GM18873 (cell line): ENCODE measurements around the gene CDCA3.
A peak's percentile ranks its signal among the peaks of the same experiment; 100 is the strongest.

Source experiments
- ATAC-seq: cut with Tn5 transposase; IDR thresholded peaks from one replicate; pipeline ENCODE4 v1.9.1; 2021; ENCODE audit warnings: mild to moderate bottlenecking, moderate library complexity, moderate number of reproducible peaks; ENCODE audit not compliant: unreplicated experiment, low FRiP score

CDCA3 gene

DNA sequence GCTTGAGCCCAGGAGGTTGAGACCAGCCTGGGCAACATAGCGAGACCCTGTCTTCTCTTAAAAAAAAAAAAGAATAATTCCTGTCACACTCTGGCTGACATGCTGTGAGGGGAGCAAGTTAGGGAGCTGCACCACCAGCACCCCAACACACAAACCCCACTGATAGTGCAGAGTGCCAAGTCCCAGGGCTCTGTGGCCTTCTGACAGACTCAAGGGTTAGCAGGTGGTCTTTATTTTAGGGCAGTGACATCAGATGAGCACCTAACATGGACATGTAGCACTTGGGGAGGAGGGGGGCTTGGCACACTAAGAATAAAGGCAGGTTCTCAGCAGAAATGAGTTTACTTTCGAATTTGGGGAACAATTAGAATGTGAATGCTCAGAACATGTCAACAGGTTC is 7.7 kb upstream of the CDCA3 start:
- no peak for ATAC-seq

DNA sequence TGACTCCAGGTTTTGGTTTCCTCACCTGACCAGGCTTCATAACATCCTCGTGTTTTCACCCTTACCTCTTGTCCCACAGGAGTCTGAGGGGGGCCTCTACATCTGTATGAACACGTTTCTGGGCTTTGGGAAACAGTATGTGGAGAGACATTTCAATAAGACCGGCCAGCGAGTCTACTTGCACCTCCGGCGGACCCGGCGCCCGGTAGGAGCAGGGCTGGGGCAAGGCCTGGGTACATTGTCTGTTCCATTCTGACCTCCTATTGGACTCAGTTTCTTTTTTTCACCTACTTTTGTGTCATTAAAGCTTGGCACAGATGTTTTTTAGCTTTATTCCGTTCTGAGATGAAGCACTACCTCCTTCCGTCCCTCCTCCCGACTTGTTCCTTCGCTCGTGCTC is 4.2 kb upstream of the CDCA3 start:
- ATAC-seq, result no peak

DNA sequence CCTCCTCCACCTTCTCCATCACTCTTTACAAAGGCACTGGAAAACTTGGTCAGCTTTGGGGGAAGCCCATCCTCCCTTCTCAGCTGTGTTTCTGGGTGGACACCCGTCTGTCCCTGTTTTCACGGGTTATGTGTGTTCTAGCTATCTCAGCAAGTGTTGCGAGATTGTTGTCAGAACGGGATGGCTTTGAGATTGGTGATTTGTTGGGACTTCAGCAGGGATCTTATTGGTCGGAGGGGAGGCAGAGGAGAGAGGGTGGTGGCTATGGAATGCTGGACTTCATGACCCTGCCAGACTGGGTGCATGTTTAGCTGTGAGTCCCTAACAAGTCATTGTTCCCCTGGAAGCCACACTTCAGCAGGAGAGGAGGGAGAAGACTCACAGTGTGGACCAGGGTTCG is 3.0 kb upstream of the CDCA3 start:
- ATAC-seq, result no peak

DNA sequence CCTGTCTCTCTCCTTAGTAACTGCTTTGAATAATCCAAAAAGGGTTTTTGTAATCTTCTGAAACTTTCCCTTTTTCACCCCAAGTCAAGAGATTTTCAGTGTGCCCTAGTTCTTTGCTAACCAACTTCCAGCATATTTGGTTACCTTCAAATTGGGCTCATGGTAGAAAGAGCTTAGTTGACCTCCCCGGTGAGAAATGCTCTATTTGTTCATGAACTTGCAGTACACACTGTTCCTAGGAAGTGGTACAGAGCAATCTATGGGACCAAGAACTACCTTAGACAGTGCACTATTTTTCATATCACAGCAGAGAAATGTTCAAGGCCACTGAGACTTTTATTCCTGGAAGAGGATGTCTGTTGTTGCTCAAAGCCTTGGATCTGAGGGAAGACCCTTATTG is 2.5 kb upstream of the CDCA3 start:
- ATAC-seq, result no peak

DNA sequence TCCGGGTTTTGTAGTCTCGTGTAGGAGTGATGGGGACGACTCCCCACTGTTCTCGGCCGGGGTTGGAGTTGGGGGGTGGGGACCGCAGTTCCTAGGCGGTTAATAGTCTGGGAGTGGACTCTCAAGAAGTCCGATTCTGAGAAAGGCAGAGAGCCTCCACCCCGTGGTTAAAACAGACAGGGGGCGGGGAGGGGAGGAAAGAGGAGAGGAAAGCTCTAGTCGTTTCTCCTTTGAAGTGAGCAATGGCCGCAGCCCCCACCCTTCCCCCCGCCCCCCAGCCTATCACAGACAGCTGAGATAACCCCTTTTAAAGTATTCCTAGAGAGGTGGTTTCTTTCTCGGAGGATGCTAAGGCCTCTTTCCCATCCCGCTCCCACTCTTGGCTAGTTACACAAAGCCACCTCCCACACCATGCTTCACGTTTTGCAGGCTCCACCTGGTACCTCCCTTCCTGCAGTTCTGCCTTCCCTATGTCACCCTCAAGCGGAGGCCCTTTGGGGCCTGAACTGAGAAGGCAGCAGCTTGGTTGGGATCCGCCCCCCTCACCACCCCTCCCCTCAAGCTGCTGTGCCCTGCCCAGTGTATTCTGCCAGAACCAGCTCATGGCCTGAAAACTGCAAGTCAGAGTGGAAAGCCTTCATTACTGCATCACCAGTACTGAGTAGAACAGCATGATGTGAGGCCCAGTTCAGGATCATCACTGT is 1.7 kb upstream of the CDCA3 start:
- no peak for ATAC-seq

DNA sequence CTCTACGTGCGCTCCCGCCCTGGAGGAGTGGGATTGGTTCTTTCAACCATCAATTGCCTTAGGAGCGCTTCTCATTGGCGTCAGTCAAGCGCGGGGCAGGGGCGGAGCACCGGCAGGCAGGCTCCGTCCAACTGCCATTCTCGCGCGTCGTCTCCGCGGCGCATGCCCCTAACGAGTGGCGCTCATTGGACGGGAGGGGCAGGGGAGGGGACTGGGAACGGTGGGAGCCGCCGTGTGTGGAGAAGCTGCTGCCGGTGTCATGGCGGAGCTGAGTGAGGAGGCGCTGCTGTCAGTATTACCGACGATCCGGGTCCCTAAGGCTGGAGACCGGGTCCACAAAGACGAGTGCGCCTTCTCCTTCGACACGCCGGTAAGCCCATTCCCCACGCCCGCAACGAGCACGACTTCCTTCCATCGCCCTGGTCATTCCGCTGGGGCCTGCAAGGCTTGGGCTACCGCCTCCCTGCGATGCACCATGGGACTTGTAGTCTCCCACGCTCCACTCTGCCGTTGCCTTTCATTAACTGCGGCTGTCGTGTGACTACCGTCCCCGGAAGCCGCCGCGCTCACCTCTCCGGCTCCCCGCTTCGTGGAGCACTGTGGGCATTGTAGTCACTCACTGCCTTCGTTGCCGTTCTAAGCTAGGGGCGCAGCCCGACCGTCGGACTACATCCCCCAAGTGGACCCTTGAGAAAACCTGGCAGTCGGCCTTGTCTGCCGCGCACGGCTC is 1.0 kb upstream of the CDCA3 start, which contains the start of gene USP5:
Gene USP5 (plus strand): TSS at position 230 of the 730 bp plus-strand sequence. CDS start 30 bp downstream, at position 260.
- peak; percentile 68 for ATAC-seq

DNA sequence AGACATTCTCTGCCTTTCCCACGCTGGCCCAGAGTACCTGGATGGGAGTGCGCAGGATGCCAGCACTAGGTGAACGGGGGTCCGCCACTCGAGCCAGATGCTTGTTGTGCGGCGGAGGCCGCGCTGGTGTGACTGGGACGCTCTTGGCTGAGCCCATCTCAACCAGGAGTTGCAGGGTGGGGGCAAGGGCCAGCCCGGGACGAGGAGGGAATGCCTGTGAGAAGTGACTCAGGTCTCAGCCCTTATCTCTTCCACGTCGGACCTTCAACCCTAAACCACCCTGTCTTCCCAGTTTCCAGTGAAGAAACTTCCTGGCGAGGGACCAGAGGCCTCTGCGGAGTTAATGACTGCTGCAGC is 312 bp downstream of the CDCA3 start:
- no peak for ATAC-seq

DNA sequence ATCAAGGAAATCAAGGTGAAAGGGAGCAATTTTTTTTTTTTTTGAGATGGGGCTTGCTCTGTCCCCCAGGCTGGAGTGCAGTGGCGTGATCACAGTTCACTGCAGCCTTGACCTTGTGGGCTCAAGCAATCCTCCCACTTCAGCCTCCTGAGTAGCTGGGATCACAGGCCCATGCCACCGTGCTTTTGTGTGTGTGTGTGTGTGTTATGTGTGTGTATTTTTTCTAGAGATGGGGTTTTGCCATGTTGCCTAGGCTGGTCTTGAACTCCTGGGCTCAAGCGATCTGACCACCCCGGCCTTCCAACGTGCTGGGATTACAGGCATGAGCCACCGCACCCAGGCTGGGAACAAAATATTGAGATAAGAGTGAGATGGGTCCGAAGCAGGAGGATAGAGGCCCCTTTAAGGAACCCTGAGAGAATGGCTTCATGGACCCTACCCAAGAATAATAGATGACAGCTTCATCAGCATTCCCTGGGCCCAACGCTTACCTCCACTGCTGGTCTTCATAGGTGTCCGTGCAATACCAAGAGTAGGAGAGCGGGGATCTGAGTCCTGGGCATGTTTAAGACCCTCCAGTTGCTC is 1.0 kb downstream of the CDCA3 start:
- no peak for ATAC-seq

DNA sequence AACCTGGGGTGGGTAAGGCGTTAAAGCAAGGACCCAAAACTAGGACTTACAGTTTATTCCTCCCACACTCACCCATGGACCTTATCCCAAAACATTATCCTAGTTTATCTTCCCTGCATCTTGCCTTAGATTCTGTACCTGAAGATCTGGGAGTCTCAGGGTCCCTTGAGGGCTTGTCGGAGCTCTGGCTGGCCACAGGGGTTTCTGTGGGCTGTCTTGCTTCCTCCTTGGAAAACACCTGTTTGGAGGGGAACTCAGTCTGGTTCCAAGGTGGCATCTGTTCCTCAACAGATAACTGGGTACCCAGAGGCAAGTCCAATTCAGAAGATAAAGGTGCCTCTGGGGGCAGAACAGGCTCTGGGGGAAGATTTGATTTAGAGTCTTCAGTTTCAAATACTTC is 1.7 kb downstream of the CDCA3 start:
- no peak for ATAC-seq

DNA sequence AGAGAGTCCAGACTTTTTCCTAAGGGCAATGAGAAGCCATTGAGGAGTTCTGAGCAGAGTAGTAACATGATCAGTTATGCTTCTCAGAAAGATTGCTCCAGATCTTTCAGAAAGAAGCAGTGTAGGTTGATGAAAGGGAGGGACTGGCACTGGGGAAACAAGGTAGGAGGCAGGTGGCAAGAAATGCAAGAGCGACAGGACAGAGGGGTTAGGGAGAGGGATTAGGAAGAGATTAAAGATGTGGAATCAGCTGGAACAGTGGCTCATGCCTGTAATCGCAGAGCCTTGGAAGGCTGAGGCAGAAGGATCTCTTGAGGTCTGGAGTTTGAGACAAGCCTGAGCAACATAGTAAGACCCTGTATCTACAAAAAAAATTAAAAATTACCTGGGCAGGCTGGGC is 3.4 kb downstream of the CDCA3 start:
- no peak for ATAC-seq

DNA sequence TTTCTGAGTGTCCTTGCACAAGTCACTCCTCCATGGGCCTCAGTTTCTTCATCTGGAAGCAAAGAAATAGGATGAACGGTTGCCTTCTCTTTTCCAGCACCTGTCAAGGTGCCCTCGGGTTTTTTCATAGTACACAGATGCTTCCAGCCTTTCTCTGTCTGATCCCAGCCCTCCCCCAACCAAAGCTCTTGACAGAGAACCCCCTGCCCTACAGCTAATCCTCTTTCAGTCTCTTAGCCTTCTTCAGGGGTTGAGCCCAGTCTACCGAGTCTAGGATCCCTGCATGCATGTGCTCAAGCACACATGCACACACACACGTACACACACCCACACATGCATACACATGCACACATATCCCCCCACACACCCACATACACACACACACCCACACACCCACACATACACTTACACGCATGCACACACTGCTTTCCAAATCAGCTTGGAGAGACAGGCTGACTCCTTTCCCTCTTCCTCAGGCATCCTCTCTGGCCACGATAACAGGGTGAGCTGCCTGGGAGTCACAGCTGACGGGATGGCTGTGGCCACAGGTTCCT is 4.7 kb downstream of the CDCA3 start:
- ATAC-seq, result no peak

DNA sequence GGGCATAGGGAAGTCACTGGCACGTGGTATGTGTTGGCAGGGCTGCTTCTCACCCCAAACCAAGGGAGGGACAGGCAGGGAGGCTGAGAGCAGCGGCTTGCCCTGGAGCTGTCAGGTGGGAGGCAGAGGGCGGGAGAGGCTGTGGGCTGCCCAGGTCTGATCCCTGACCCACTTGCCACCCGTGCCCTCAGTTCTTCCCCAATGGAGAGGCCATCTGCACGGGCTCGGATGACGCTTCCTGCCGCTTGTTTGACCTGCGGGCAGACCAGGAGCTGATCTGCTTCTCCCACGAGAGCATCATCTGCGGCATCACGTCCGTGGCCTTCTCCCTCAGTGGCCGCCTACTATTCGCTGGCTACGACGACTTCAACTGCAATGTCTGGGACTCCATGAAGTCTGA is 5.7 kb downstream of the CDCA3 start:
- no peak for ATAC-seq

DNA sequence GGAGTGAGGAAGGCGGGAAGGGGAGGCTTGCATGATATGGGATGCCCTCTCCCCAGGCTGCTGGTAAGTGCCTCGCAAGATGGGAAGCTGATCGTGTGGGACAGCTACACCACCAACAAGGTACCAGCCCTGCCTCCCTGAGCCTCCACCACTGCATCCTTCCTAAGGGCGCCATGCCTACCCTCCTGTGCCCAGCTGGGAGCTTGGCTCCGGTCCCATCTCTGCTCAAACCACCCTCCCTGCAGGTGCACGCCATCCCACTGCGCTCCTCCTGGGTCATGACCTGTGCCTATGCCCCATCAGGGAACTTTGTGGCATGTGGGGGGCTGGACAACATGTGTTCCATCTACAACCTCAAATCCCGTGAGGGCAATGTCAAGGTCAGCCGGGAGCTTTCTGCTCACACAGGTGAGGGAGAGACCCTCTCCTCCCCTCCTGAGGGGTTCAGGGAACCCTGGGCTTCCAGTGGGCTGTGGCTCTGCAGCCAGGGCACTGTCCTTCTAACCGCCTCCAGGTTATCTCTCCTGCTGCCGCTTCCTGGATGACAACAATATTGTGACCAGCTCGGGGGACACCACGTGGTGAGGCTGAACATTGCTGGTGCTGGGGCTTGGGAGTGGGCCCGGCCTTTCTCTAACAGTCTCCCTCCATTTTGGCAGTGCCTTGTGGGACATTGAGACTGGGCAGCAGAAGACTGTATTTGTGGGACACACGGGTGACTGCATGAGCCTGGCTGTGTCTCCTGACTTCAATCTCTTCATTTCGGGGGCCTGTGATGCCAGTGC is 7.8 kb downstream of the CDCA3 start:
- no peak for ATAC-seq

DNA sequence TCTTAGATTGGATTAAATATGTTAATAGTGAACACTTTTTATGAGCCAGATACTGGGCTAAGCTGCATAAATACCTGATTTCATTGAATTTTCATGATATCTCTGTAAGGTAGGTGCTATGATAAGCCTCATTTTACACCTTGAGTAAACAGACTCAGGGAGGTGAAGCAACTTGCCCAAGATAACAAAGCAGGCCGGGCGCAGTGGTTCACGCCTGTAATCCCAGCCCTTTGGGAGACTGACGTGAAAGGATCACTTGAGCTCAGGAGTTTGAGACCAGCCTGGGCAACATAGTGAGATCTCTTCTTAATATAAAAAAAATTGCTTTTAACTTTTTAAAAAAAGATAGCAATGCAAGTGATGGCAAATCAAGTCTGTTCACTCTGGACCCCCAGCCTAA is 9.0 kb downstream of the CDCA3 start:
- ATAC-seq, result no peak

DNA sequence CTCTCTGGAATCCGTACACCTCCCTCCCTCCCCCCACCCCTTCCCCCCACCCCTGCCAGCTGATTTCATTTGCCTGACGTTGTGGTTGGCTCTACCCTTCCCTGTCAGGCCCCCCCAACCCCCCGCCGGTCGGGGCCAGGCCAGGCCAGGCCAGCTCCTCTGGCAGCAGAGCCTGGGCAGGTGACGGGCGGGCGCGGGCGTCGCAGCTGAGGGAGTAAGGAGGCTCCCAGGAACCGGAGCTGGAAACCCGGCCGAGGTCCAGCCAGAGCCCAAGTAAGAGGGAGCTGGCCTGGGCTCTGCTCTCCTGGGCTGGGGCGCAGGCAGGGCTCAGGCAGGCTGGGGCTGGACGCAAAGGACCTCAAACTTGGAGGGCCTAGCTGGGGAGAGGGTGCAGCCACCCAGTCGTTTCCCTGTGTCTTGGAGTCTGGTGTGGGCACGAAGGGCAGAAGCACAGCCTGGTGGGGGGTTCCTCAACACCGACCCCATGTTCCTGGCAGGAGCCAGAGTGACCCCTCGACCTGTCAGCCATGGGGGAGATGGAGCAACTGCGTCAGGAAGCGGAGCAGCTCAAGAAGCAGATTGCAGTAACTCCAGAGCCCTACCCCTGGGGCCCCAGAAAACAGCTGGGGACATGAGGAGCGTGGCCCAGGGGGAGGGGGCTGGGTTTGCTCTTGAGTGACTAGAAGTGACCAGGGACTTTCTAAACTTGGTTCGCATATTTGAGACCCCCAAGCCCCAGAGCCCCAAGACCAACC is 10.1 kb downstream of the CDCA3 start, which contains the start of gene GNB3:
Gene GNB3 (plus strand): TSS at position 165 of the 755 bp plus-strand sequence. CDS start 363 bp downstream, at position 528.
- no peak for ATAC-seq

DNA sequence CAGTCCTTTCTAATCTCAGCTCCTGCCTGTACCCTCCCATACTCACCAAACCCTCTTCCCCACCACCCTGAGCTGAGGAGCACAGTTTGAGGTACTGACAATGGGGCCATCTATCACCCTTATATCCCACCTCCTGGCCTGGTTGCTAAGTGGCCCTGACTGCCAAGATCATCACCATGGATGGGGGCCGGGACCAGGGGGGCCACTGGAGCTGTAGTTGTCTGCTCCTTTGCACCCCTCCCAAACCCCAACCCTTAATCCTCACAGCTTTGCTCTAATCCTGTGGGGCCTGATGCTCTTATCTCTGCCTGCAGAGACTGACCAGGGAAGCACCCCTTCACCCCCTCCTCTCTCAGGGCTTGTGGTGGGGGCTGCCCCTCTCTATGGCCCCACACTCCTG is 10.8 kb downstream of the CDCA3 start:
- ATAC-seq, result peak; percentile 7

DNA sequence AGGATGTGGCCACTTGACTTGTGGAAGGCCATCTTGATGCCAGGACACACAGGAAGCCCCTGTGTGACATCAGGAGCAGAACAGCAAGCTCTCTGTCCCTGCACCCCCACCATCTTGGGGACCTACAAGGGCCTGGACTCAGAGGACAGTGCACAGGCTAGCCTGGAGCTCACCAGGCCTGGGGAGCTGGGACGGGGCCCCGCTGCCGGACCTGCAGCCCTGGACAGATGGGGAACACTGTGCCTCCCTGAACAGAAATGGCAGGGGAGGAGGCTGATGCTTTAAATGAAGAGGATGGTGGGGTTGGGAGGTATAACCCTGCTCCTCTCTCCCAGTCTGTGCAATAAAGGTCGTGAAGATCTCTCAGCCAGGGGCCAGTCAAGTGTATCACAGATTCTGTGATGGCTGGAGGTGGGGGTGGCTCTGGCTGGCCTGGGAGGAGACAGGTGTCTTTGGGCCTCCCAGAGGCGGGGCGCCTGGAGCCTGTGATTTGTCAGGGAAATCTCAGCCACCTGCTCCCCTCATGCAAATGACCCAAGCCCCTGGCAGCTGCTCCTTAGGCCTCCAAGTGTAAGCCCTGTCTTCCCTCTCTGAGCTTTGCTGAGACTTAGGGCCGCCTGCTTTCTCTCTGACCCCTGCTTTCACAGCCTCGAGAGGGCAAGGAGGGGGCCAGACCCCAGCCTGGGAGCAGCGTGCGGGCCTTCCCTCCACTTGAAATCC is 11.4 kb downstream of the CDCA3 start:
- peak; percentile 71 for ATAC-seq

DNA sequence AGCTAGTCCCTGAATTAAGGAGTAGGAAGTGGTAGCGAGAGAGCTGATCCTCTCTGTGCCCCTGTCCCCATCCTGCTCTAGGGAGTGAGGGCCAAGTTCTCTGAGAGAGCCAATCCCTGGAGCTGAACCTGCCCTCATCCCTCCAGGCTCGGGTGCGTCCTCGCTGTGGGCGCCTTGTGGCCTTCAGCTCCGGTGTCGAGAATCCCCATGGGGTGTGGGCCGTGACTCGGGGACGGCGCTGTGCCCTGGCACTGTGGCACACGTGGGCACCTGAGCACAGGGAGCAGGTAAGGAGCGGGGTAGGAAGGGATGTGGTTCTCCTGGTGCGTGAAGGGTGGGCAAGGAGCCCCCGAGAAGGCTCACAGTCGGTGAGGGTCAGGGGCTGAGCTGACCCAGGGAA is 12.2 kb downstream of the CDCA3 start:
- ATAC-seq, result no peak

DNA sequence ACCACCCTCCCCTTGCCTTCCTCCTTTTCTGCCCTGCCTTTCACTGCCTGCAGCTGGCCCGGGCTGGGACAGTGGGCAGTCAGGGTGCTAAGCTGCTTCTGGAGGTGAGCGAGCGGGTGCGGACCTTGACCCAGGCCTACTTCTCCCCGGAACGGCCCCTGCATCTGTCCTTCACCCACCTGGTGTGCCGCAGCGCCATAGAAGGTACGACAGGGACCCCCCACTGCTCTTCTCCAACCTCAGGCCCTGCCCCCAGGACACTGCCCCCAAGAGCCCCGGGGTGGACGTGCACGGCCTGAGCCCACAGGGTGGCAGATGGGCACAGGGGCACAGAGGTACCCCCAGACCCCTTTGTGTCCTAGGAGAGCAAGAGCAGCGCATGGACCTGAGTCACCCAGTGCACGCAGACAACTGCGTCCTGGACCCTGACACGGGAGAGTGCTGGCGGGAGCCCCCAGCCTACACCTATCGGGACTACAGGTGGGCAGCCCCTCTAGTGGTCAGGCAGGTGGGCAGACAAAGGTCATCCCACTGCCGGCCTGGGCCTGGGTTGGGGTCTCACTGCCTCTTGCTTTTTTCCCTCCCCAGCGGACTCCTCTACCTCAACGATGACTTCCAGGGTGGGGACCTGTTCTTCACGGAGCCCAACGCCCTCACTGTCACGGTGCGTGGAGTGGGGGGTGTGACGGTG is 13.6 kb downstream of the CDCA3 start:
- no peak for ATAC-seq
